ENCODE measurements around the gene TMEM154.

Gene TMEM154

GRCh38 chr4:152629908-152630307 lies 49.9 kb downstream of the TMEM154 start:
- H3K27ac ChIP-seq (ENCODE audit: low read length) = no peak overlapping the region
- H3K27me3 ChIP-seq (ENCODE audit: control insufficient read depth, insufficient read depth, low read length) = no peaks in the 10 kb centered on the region
- WGBS (ENCODE audit: insufficient coverage, insufficient read length) = no CpG with 5 or more reads among the region's 3 CpGs
- no peak overlapping the region for H3K4me3 ChIP-seq (ENCODE audit: low read length)
- no peak for DNase-seq (ENCODE audit: low read depth, low spot score)
- H3K9me3 ChIP-seq (ENCODE audit: control insufficient read depth, insufficient read depth, low read length) = no peaks in the 10 kb centered on the region
- no peaks in the 10 kb centered on the region for H3K4me1 ChIP-seq (ENCODE audit: control insufficient read depth, insufficient read depth, low read length)
- H3K36me3 ChIP-seq (ENCODE audit: control insufficient read depth, insufficient read depth, low read length) = no peaks in the 10 kb centered on the region

- Histone ChIP-seq H3K27me3 (ENCODE audit: control insufficient read depth, insufficient read depth, low read length) (no peaks in the 10 kb centered on the region), H3K36me3 (ENCODE audit: control insufficient read depth, insufficient read depth, low read length) (no peaks in the 10 kb centered on the region), H3K9me3 (ENCODE audit: control insufficient read depth, insufficient read depth, low read length) (no peaks in the 10 kb centered on the region), H3K4me3 (ENCODE audit: low read length) (no peak overlapping the region), H3K4me1 (ENCODE audit: control insufficient read depth, insufficient read depth, low read length) (no peaks in the 10 kb centered on the region), H3K27ac (ENCODE audit: low read length) (no peak overlapping the region)
- no peak for DNase-seq (ENCODE audit: low read depth, low spot score)
- WGBS (ENCODE audit: insufficient coverage, insufficient read length) = no CpG with 5 or more reads among the region's 5 CpGs
These were observed 51.7 kb downstream of the TMEM154 start for GRCh38 chr4:152628128-152628527.

DNA sequence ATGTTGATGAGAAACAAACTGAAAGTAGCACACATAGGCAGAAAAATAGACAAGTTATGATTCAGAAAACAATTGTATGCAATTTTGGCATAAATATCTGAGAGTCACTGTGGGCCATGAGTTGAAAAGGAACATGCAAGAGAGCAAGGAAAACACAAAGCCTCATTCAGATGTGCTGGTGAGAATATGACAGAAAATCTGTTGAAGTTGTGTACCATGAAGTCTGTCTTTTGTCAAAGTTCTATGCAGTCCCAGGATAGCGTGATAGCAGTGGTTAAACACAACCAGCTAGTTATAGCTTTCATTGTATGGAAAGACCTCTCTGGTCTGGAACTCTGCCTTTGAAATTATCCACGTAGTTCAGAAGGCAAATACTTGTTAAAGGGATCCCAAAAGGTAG lies 53.0 kb downstream of the TMEM154 start:
- H3K4me3 ChIP-seq (ENCODE audit: low read length) = no peak overlapping the region
- no peak for DNase-seq (ENCODE audit: low read depth, low spot score)
- no peak overlapping the region for H3K27ac ChIP-seq (ENCODE audit: low read length)
- WGBS (ENCODE audit: insufficient coverage, insufficient read length) = no CpG with 5 or more reads among the region's 2 CpGs
- no peaks in the 10 kb centered on the region for H3K9me3 ChIP-seq (ENCODE audit: control insufficient read depth, insufficient read depth, low read length)
- no peaks in the 10 kb centered on the region for H3K36me3 ChIP-seq (ENCODE audit: control insufficient read depth, insufficient read depth, low read length)
- no peaks in the 10 kb centered on the region for H3K4me1 ChIP-seq (ENCODE audit: control insufficient read depth, insufficient read depth, low read length)
- no peaks in the 10 kb centered on the region for H3K27me3 ChIP-seq (ENCODE audit: control insufficient read depth, insufficient read depth, low read length)

- H3K4me1 ChIP-seq (ENCODE audit: control insufficient read depth, insufficient read depth, low read length) = no peaks in the 10 kb centered on the region
- DNase-seq (ENCODE audit: low read depth, low spot score) = no peak
- no peaks in the 10 kb centered on the region for H3K27me3 ChIP-seq (ENCODE audit: control insufficient read depth, insufficient read depth, low read length)
- H3K4me3 ChIP-seq (ENCODE audit: low read length) = no peak overlapping the region
- H3K9me3 ChIP-seq (ENCODE audit: control insufficient read depth, insufficient read depth, low read length) = no peaks in the 10 kb centered on the region
- no peak overlapping the region for H3K27ac ChIP-seq (ENCODE audit: low read length)
- H3K36me3 ChIP-seq (ENCODE audit: control insufficient read depth, insufficient read depth, low read length) = no peaks in the 10 kb centered on the region
These were observed 58.9 kb downstream of the TMEM154 start for GRCh38 chr4:152620915-152621314.

GRCh38 chr4:152620218-152620617 lies 59.6 kb downstream of the TMEM154 start:
- H3K36me3 ChIP-seq (ENCODE audit: control insufficient read depth, insufficient read depth, low read length) = no peaks in the 10 kb centered on the region
- H3K9me3 ChIP-seq (ENCODE audit: control insufficient read depth, insufficient read depth, low read length) = no peaks in the 10 kb centered on the region
- no peak for DNase-seq (ENCODE audit: low read depth, low spot score)
- no peak overlapping the region for H3K4me3 ChIP-seq (ENCODE audit: low read length)
- WGBS (ENCODE audit: insufficient coverage, insufficient read length) = no CpG with 5 or more reads among the region's 1 CpG
- H3K27ac ChIP-seq (ENCODE audit: low read length) = no peak overlapping the region
- H3K4me1 ChIP-seq (ENCODE audit: control insufficient read depth, insufficient read depth, low read length) = no peaks in the 10 kb centered on the region
- no peaks in the 10 kb centered on the region for H3K27me3 ChIP-seq (ENCODE audit: control insufficient read depth, insufficient read depth, low read length)

GRCh38 chr4:152619556-152619955 lies 60.2 kb downstream of the TMEM154 start:
- H3K27ac ChIP-seq (ENCODE audit: low read length) = no peak overlapping the region
- no peaks in the 10 kb centered on the region for H3K36me3 ChIP-seq (ENCODE audit: control insufficient read depth, insufficient read depth, low read length)
- H3K4me1 ChIP-seq (ENCODE audit: control insufficient read depth, insufficient read depth, low read length) = no peaks in the 10 kb centered on the region
- DNase-seq (ENCODE audit: low read depth, low spot score) = no peak
- H3K9me3 ChIP-seq (ENCODE audit: control insufficient read depth, insufficient read depth, low read length) = no peaks in the 10 kb centered on the region
- H3K4me3 ChIP-seq (ENCODE audit: low read length) = no peak overlapping the region
- no peaks in the 10 kb centered on the region for H3K27me3 ChIP-seq (ENCODE audit: control insufficient read depth, insufficient read depth, low read length)
- WGBS (ENCODE audit: insufficient coverage, insufficient read length) = no CpG with 5 or more reads among the region's 3 CpGs

- H3K36me3 ChIP-seq (ENCODE audit: control insufficient read depth, insufficient read depth, low read length) = no peaks in the 10 kb centered on the region
- WGBS (ENCODE audit: insufficient coverage, insufficient read length) = no CpG with 5 or more reads among the region's 4 CpGs
- H3K4me1 ChIP-seq (ENCODE audit: control insufficient read depth, insufficient read depth, low read length) = no peaks in the 10 kb centered on the region
- no peak for DNase-seq (ENCODE audit: low read depth, low spot score)
- no peaks in the 10 kb centered on the region for H3K27me3 ChIP-seq (ENCODE audit: control insufficient read depth, insufficient read depth, low read length)
- H3K9me3 ChIP-seq (ENCODE audit: control insufficient read depth, insufficient read depth, low read length) = no peaks in the 10 kb centered on the region
- H3K27ac ChIP-seq (ENCODE audit: low read length) = no peak overlapping the region
- no peak overlapping the region for H3K4me3 ChIP-seq (ENCODE audit: low read length)
These were observed 60.8 kb downstream of the TMEM154 start for GRCh38 chr4:152618971-152619370.

DNA sequence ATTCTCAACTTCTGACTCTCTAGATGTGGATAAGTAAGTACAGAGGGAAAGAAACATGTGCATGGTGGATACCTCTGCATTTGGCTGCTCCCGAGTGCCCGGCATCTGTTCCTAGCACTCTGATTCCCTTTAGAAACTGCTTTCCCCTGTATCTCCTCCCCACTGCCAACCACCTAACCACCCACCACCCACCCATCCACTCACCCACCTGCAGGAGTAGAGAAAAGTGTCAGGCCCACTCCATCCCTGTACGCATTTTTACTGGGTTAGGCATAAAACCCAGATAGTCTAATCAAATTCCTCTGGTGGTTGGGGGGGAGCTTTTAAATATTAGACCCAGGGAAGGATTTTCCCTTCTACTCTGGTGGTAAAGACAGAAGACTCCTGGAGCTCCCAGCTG lies 63.0 kb downstream of the TMEM154 start:
- no peaks in the 10 kb centered on the region for H3K27me3 ChIP-seq (ENCODE audit: control insufficient read depth, insufficient read depth, low read length)
- H3K36me3 ChIP-seq (ENCODE audit: control insufficient read depth, insufficient read depth, low read length) = no peaks in the 10 kb centered on the region
- no peak for DNase-seq (ENCODE audit: low read depth, low spot score)
- H3K27ac ChIP-seq (ENCODE audit: low read length) = no peak overlapping the region
- no peak overlapping the region for H3K4me3 ChIP-seq (ENCODE audit: low read length)
- no peaks in the 10 kb centered on the region for H3K9me3 ChIP-seq (ENCODE audit: control insufficient read depth, insufficient read depth, low read length)
- no CpG with 5 or more reads among the region's 3 CpGs for WGBS (ENCODE audit: insufficient coverage, insufficient read length)
- H3K4me1 ChIP-seq (ENCODE audit: control insufficient read depth, insufficient read depth, low read length) = no peaks in the 10 kb centered on the region

DNA sequence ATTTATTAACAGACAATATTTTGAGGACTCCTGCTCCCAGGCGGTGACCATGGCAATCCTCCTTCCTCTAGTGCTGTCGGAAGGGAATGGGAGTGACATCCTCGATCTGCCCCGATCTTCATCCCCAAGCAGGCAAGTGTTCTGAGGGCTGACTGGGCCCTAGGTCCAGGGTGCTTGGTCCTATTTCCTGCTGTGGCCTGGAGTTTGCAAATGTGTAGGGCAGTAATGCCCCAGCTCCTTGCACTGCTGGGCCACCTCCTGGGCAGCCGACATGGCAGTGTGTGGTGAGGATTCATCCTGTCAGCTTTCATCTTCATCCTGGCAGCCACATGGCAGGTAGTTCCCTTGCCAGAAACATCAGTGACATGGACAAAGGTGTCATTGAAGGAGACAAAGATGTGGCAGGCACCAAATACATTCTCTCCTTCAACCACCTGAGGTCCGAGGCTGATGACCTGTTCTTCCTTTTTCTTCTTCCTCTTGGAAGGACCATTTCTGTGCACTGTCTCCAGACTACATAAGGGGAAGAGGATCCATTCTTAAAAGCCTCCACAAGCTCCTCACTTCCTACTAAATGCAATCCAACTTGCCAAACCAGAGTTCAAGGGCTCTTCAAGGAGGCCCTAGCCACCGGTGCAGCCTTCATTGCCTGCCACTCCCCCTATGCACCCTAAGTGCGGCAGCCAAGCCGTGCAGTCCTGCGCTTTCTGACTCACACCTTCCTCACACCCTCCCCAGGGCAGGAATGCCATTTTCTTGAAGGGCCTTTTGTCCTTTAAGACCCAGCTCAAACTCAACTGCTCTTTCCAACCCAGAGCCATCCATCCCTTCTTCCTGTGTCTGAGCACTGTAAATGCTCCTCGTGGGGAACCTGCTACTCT lies 65.7 kb downstream of the TMEM154 start:
- no peaks in the 10 kb centered on the region for H3K4me1 ChIP-seq (ENCODE audit: control insufficient read depth, insufficient read depth, low read length)
- H3K4me3 ChIP-seq (ENCODE audit: low read length) = no peak overlapping the region
- DNase-seq (ENCODE audit: low read depth, low spot score) = no peak
- no peaks in the 10 kb centered on the region for H3K9me3 ChIP-seq (ENCODE audit: control insufficient read depth, insufficient read depth, low read length)
- no CpG with 5 or more reads among the region's 11 CpGs for WGBS (ENCODE audit: insufficient coverage, insufficient read length)
- no peak overlapping the region for H3K27ac ChIP-seq (ENCODE audit: low read length)
- no peaks in the 10 kb centered on the region for H3K36me3 ChIP-seq (ENCODE audit: control insufficient read depth, insufficient read depth, low read length)
- no peaks in the 10 kb centered on the region for H3K27me3 ChIP-seq (ENCODE audit: control insufficient read depth, insufficient read depth, low read length)

GRCh38 chr4:152613351-152613750 lies 66.4 kb downstream of the TMEM154 start:
- Histone ChIP-seq H3K9me3 (ENCODE audit: control insufficient read depth, insufficient read depth, low read length) (no peaks in the 10 kb centered on the region), H3K27ac (ENCODE audit: low read length) (no peak overlapping the region), H3K27me3 (ENCODE audit: control insufficient read depth, insufficient read depth, low read length) (no peaks in the 10 kb centered on the region), H3K4me1 (ENCODE audit: control insufficient read depth, insufficient read depth, low read length) (no peaks in the 10 kb centered on the region), H3K36me3 (ENCODE audit: control insufficient read depth, insufficient read depth, low read length) (no peaks in the 10 kb centered on the region), H3K4me3 (ENCODE audit: low read length) (no peak overlapping the region)
- DNase-seq (ENCODE audit: low read depth, low spot score) = no peak
- WGBS (ENCODE audit: insufficient coverage, insufficient read length) = no CpG with 5 or more reads among the region's 3 CpGs

DNA sequence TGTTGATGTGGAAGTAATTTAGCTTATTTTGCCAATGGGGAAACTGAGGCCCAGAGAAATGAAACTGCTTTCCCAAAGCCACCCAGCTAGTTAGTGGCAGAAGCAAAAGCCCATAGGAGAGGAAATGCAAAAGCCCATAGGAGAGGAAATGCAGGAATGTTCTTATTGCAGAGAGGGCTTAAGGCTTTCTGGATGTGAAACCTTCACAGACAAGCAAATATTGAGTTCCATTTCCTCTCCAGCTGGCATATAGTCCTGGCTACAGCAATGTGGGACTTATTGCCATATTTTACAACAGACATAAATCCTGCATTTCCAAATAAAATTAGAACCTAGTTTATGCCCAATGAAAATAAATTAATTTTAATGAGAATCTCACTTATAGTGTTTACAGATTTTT lies 69.7 kb downstream of the TMEM154 start:
- Histone ChIP-seq H3K9me3 (ENCODE audit: control insufficient read depth, insufficient read depth, low read length) (no peaks in the 10 kb centered on the region), H3K4me1 (ENCODE audit: control insufficient read depth, insufficient read depth, low read length) (no peaks in the 10 kb centered on the region), H3K27ac (ENCODE audit: low read length) (no peak overlapping the region), H3K4me3 (ENCODE audit: low read length) (no peak overlapping the region), H3K27me3 (ENCODE audit: control insufficient read depth, insufficient read depth, low read length) (no peaks in the 10 kb centered on the region), H3K36me3 (ENCODE audit: control insufficient read depth, insufficient read depth, low read length) (no peaks in the 10 kb centered on the region)
- DNase-seq (ENCODE audit: low read depth, low spot score) = no peak
